Stimulated activated CD8-positive, alpha-beta memory T cell treated with anti-CD3 and anti-CD28 coated beads, Interleukin-2, amount 100 ng/mL, for 1 hour (primary cell): ENCODE data around the gene ODAD3.
"Not testable (repeated sequence)": the region's sequence is repeated elsewhere in the genome, so short reads cannot be mapped to it uniquely, and the experiment has no call there.

Experiments used
- DNase-seq, 2 donors: peaks; one replicate each; pipeline ENCODE4 v3.0.0-alpha.2; 2020; ENCODE audit warnings: low read depth in 2 of 2

Gene ODAD3

DNA sequence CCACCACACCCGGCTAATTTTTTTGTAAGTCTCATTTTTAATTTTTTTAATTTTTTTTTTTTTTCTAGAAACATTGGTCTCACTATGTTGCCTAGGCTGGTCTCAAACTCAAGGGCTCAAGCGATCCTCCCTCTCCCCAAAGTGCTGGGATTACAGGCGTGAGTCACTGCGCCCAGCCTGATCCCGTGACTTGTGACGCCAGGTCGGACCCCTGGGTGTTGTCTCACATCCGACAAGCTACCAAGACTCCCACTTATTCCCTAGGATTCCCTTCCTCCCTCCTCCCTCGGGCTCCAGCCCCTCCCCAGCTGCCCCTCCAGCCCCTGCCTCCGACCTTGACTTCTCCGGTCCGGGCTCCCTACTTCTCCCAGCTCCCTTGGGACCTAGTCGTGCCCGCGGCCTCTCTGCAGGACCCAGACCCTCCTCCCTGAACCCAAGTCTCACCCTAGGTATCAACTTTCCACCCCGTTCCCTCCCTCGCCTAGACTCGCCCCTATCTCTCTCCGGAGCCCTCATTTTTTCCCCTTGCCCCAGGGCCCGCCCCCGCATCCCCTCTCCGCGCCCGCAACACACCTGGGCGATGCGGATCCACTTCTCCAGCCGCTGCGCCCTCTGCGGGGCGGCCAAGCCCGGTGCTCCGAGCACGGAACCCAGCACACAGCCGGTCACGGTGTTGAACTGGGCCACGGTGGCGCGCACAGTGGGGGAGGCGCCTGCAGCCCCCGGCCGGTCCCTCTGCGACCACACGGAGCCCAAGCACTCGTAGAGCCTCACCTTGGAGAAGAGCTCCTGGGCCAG, 28.9 kb downstream of the ODAD3 start:
- no peak for DNase-seq

DNA sequence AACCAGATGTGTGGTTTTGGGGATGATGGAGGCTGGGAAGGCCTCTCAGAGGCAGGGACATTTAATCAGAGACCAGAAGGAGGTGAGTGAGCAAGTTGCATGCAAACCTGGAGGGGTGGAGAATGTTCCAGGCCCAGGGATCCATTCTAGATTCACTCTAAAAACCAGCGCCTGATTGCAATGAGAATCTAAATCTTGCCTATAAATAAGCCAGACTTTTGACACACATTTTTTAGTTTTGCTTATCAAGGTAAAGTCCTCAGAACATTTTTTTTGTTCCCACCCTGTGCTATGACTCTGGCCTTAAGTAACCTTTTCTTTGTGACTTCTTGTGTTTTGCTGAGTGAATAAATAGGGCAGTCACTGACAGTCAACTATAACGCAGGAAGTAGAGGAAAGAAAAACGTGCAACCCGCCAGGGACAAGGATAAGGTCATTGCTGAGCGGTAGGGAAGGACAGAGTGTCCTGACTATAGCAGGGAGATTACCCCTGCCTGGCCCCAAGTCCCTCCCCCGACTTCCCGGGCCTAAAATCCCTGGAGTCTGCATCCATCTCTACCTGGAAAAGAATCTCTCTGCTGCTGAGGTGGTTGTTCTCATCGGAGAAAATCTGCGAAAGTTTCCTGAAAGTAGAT, 30.2 kb downstream of the ODAD3 start:
- DNase-seq, result no peak

DNA sequence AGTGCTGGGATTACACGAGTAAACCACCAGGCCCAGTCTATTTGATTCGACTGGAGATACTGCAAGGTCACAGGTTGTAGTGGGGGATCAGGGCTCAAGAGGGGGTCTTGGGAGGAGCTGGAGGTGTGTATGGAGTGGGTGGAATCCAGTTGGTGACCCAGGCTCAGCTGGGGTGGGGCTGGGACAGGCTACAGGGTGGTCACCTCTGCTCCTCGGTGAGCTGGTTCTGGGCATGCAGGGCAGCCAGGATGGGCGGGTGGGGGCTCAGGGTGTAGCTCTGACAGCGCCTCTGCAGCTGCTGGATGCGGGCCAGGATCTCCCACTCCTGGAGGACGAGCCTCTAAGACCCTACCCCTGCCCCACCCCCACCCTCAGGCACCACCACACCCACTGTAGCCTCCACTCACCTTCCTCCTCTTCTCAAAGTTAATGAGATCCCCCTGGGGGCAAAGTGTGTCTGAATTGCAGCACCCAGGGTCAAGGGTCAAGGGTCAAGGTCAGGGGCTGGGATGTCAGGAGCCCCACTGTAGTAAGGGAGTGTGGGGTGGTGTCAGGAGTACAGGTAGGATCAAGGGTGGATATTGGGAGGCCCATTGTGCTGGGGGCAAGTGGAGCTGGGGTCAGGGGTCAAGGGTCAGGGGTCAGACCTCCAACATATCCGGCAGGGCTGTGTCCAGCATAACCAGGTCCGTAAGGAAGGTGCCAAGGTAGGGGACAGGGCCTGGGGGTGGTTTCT, 32.9 kb downstream of the ODAD3 start:
- DNase-seq, result no peak

DNA sequence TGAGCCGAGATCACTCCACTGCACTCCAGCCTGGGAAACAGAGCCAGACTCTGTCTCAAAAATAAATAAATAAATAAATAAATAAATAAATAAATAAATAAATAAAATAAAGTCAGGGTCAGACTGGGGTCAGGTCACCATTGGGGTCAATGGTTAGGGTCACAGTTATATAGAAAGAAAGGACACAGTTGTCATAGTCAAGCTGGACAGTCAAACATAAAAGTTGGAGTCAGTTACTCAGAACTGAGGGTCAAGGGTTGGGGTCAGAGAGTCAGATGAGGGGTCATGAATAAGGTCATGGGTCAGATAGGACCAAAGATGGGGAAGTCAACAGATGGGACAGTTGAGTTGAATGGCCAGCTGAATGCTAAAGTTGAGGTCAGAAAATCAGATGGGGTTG, 34.1 kb downstream of the ODAD3 start:
- no peak for DNase-seq

DNA sequence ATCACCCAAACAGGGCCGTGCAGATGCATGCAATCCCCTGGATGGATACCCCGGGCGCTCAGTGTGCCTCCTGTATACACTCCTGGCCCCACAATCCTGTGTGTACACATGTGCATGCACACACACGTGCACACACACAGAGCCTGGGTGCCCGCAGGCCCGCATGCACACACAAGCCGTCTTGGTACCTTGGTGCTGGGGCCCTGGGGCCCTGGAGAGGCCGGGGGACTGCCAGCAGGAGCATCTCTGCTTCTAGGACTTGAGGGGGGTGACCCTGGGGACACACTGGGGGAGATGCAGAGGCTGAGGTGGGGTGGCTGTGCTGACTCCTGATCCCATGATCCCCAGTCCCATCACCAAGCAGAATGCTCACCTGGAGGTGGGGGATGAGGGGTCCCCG, 35.3 kb downstream of the ODAD3 start:
- no peak for DNase-seq

DNA sequence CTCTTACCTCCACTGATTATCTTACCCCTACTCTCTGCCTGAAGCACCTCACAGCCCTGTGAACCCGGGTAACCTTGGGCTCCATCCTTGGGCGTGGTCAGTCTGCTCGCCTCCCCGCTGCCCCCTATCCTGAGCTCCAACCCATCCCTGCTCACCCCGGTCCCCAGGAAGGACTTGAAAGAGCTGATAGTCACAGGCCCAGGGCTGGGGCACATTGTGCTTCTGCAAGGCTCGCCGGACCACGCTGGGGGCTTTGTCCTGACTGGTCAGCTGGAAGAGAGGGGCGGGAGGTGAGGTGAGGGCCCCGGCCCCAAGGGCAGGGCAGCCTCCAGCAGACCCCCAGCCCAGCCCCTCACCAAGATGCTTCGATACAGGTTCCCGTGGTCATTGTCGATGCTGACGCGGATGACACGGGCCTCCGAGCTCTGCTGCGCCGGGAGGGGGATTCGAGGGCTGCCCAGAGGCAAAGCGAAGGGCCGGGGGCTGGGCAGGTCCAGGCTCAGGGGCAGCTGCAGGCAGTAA, 37.8 kb downstream of the ODAD3 start:
- no peak for DNase-seq

DNA sequence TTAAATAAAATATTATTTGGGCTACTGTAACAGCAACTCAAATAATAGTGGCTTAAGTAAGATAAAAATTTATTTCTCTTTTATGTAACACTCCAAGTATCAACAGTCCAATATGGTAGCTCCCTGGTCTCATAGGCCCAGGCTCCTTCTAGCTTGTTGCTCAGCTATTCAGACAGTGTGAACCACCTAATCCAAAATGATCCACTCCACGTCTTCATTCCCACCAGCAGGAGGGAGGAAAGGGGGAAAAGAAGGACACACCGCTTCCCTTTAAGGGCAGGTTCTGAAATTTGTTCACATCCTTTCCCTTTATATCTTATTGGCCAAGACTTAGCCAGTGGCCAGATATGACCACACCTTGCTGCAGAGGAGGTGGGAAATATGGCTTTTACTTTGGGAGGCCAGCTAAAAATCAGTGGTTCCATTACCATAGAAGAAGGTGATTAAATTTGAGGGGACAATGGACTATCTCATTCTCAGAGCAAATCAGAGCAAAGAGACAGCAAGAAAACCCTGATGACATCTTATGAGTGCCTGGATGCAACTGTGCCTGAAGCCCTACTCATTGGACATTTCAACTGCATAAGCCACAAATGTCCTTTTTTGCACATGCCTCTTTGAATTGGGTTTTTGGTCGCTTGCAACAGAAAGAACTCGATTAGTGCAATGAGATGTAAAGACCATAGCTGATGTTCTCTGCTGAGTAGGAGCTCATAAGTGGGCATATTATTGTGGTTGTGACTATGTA, 43.8 kb downstream of the ODAD3 start:
- DNase-seq, result no peak

DNA sequence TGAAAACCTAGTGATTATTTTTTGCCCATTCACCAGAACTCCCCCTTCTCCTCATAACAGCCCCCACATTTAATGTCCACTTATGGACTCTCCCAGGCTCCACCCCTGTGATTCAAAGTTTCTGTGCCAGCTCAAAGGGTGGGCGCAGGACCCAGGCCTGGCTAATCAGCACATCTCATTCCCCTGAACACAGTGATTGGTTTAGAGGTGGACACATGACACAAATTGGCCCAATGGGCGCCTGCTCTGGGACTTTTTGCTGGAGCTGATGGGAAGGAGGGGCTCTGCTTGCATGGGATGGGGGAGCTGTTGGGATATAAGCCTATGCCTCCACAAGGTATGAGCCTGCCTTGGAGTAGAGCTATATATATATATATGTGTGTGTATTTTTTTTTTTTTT, 44.6 kb downstream of the ODAD3 start:
- DNase-seq, result no peak

DNA sequence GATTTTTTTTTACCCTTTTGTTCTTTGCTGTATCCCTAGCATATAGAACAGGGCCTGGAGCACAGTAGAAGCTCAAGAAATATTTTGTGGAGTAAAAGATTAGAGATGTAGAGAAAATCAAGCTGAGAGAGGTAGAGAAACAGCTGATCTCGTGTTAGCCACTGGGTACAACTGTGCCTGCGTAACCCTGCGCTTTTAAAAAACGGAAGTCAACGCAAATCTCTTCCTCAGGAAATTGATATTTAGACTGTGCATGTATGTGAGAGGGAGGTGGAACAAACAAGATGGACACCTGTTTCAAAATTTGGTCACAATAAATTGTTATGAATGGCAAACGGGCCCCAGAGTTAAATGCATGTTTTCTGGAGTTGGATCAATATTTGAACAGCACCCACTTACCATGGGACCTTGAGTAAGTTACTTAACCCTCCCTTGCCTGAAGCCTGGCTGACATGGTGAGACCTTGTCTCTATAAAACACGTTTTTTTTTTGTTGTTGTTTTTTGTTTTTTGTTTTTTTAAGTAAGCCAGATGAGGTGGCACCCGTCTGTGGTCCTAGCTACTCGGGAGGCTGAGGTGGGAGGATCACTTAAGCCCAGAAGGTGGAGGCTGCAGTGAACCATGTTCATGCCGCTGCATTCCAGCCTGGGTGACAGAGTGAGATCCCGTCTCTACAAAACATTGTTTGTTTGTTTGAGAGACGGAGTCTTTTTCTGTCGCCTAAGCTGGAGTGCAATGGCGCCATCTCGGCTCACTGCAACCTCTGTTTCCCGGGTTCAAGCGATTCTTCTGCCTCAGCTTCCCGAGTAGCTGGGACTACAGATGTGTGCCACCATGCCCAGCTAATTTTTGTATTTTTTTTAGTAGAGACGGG, 47.5 kb downstream of the ODAD3 start:
- DNase-seq, result no peak

DNA sequence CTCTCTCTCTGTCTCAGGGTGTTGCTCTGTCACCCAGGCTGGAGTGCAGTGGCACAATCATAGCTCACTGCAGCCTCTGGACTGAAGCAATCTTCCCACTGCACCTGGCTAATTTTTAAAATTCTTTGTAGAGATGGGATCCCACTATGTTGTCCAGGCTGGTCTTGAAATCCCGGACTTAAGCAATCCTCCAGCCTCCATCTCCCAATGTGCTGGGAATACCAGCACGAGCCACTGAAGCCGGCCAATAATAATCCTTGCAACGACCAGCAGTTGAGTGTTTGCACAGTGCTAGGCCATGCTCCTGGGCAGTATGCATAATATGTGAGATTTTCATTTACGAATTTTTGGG, 50.2 kb downstream of the ODAD3 start:
- no peak for DNase-seq

DNA sequence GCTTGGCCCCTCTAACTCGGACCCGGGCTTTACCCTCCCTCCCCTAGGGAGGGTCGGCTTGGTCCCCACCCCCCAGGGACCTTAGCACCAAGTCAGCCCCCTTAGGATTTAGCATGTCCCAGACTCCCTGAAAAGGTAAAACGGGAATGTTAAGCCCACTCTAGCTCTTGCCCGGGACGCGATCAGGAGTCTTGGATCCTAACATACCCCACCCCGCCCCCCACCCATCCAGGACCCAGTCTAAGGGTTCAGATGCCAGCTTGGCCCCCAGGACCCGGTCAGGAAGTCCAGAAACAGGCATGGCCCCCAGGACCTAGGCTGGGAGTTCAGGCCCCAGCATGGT, 51.2 kb downstream of the ODAD3 start:
- no peak for DNase-seq

DNA sequence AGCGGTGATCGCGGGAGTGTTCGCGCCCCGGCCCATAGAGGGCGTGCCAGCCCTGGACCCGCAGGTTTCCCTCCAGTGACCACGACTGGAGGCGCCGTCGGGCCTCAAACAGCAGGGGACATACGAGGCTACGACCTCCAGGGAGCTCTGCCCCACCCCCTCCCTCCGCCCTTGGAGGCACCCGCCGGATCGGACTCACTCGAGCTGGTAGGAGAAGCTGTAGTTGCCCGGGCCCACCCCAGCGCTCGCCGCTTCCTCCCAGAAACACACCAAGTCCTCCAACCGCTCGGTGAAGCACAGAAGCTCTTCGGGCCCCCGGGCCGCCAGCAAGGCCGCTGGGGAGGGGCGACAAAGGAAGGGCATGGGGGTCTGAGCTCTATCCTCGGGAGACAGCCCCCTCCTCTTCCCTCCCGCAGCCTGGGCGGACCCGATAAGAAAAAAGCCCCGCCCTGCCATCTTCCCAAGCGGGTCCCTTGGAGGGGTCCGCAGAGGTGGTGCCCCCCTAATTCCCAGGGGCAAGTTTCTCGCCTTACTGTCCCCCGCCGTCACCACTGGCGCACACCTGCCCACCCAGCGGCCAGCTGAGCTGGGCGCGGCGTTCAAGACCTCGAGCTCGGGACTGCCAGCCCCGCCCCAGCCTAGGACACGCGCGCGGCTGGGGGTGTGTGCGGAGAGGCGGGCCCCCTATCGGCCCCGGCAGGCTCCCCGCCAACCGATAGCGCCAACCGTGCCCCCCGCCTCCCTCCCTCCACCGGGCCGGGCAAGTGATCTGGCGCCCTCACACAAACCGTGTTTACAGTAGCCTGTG, 51.8 kb downstream of the ODAD3 start:
- no peak for DNase-seq

DNA sequence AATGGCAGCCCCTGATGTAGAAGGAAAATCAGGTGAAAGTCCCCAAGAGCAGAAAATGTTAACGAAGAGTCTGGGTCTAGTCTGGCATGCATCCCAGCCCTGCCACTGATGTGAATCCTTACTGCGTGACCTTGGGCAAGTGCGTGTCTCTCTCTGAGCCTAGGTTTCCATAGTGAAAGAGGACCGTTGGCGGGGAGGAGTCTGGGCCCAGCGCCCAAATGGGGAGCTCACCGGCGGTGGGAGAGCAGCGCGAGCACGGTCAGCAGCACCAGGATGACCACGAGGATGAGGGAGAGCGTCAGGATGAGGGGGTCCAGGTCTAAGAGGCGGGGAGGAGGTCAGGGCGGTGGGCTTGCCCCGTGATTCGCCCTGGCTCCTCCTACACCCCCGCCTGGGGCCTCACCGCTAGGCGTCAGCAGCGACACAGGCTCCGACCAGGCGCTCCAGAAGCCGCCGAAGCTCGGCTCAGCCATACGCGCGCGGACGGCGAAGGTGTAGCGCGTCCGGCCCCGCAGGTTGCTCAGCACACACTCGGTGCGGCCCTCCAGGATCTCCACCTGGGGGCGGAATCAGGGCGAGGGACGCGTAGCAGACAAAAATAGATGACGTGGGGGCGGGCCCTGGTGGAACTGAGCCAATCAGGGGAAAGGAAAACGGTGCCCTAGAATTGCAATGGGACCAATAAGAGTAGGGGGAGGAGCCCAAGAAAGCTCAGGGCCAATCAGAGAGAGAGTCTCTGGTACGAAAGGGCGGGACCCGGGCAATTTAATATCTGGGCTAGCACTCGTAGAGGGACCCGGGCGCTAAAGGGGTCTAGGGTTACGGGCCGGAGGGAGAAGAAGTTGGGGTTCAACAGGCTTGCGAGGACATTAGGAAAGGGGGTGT, 54.0 kb downstream of the ODAD3 start:
- peak; percentile 88 to 92 for DNase-seq

DNA sequence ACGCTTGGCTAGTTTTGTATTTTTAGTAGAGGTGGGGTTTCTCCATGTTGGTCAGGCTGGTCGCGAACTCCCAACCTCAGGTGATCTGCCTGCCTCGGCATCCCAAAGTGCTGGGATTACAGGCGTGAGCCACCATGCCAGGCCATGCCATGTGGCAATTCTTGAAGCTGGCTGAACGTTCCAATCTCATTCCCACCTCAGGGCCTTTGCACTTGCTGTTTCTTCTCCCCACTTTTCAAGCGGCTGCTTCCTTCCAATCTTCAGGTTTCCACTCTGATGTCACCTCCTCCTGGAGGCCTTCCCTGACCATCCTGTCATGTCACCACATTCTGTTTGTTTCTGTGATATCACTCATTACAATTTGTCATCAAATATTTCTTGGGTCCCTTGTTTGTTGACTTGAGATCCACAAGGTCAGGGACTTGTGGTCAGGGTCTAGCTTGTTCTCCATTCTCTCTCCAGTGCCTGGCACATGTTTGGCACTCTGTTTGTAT, 55.0 kb downstream of the ODAD3 start:
- DNase-seq, result no peak

DNA sequence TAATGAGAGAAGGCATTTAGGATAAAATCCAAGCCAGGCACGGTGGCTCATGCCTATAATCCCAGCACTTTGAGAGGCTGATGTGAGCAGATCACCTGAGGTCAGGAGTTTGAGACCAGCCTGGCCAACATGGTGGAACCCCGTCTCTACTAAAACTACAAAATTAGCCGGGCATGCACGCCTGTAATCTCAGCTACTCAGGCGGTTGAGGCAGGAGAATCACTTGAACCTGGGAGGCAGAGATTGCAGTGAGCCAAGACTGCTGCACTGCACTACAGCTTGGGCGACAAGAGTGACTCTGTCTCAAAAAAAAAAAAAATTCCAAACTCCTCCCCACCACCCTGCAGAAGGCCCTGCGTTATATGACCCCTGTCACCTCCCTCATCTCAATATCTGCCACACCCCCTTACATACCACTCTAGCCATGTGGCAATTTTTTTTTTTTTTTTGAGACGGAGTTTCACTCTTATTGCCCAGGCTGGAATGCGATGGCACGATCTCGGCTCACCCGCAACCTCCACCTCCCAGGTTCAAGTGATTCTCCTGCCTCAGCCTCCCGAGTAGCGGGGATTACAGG, 55.6 kb downstream of the ODAD3 start:
- not testable (repeated sequence) for DNase-seq

DNA sequence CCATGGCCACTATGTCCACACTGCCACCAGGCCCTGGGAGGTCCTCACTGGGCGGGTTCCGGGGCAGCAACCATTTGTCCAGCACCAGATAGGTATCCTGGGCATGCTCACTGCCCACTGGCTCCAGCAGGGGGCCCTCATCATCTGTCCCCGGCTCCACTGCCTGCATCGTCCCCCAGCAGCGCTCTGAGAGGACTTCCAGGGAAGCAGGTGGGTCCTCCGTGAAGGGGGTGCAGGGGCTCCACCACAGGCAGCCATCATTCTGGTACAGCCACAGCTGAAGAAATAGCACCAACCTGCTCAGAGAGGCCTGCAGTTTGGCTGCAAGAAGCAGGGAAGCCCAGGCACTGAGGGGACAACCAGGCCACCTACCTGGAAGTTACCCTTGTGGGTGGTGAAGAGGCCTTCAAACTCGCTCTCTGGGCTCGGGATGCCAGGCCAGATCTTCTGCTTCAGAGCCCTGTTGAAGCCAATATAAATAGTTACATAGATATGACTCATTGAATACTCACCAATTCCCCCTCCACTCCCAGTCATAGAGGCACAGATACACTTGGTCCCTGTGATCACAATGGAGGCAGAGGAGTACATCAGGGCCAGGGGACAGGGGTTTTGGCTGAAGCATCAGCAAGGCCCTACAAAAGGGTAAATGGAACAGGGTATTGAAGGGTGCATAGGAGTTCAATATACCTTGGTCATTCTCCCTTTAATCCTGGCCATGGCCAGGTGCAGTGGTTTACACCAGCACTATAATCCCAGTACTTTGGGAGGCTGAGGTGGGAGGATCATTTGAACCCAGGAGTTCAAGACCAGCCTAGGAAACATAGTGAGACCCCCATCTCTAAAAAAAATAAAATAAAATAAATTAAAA, 56.4 kb downstream of the ODAD3 start:
- no peak for DNase-seq

DNA sequence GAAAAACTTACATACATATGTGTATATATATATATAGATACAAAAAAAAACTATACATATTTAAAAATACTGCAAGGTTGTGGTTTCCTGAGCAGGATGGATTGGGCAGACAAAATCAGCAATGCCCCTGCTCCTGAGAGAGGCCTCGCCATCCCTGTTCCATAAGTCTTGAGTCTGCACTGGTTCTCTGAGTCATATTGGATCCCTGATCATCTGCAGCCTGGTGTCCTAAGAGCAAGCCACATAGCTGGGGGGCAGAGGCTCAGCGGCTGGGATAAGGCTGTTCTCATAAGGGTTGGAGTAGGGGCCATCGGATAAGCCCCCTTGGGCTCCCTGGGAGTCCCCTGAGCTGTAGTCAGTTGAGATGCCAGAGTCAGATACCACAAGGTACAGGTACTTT, 57.2 kb downstream of the ODAD3 start:
- DNase-seq, result no peak

DNA sequence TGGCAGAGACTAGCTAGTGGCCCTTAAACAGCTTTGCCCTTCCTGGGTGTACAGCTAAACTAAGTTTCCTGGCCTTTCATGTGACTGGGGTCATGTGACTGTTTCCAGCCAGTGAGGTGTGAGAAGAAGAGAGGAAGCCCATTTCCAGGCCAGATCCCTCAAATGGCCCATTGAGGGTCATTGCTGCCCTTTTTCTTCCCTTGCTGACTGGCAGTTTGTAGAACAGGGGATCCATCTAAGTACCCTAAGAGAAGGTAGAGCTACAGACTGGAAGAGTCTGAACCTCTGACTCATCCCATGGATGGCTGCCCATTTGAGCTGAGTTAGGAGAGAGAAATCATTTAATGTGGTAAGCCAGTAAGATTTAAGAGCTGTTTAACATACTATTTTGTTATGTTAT, 57.7 kb downstream of the ODAD3 start:
- no peak for DNase-seq
